GM18519 (cell line): ENCODE measurements around the gene SUPT20HL2.
A peak's percentile ranks its signal among the peaks of the same experiment; 100 is the strongest.
"Not testable (repeated sequence)": the region's sequence is repeated elsewhere in the genome, so short reads cannot be mapped to it uniquely, and the experiment has no call there.

Experiments used
- ATAC-seq: cut with Tn5 transposase; IDR thresholded peaks from one replicate; pipeline ENCODE4 v1.9.1; 2021; ENCODE audit warnings: mild to moderate bottlenecking, moderate library complexity; ENCODE audit not compliant: unreplicated experiment, low FRiP score

Gene SUPT20HL2

DNA sequence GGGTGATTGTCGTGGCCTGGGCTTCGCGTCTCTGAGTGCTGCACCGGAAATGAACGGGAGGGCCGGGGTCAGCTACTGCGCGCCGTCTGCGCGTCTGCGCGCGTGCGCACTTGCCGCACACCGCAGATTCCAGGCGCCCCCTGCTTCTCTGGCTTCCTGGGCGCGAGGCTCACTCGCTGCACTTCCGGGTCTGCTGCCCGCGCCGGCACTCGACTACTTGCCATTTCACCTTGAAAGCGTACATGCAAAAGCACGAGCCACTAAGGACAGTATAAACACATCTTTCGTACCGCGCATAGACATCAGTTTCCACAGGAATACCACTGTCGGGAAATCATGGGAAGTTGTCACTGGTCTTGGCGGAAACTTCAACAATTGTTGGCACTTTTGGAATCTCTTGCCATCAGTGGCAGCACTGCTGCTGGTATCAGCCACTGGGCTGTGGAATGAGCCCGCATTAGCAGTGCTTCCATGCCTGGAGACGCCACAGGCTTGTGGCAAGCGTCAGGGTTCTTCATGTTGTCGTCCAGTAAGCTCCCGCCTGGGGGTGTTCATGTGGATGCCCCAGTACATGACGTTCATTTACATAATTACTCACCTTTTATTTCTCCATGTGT is at the start of gene SUPT20HL2:
Gene SUPT20HL2 (minus strand): TSS at position 51 of the 617 bp plus-strand sequence. CDS start 754 bp downstream, outside the sequence.
- no peak for ATAC-seq

DNA sequence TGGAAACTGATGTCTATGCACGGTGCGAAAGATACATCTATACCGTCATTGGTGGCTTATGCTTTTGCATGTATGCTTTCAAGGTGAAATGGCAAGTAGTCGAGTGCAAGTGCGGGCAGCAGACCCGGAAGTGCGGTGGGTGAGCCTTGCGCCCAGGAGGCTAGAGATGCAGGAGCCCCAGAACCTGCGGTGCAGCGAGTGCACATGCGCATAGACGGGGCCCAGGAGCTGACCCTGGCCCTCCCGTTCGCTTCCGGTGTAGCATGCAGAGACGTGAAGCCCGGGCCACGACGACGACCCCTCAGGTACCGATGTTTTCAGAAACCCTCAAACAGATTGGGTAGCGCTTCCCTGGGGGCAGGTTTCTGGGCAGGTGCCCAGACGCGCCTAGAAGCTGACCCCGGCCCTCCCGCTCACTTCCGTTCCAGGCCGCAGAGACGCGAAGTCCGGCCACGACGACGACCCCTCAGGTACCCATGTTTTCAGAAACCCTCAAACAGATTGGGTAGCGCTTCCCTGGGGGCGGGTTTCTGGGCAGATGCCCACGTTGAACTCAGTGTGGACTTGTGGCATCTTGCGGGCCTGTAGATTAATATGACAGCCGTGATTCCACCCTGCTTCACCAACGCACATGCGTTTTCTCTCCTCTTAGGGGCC is 48.3 kb upstream of the SUPT20HL2 start:
- not testable (repeated sequence) for ATAC-seq

DNA sequence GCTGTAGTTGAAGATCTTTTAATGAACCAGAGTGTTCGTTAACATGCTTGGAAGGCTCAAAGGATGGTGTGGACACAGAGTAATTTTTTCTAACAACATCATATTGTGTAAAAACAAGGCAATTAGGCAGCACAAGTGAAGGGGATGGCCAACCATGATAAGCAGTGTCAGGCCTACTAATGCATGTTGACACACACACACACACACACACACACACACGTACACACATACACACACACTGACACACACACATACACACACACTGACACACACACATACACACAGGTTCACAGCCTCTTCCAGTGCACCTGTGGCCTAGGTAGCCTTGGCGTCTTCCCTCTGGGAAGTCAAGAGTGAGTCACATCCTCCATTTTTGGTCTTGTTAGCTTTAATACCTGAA is 46.4 kb upstream of the SUPT20HL2 start, which contains the start of gene SUPT20HL1:
Gene SUPT20HL1 (plus strand): TSS at position 368 of the 400 bp plus-strand sequence. CDS start 2,122 bp downstream, outside the sequence.
- no peak for ATAC-seq

DNA sequence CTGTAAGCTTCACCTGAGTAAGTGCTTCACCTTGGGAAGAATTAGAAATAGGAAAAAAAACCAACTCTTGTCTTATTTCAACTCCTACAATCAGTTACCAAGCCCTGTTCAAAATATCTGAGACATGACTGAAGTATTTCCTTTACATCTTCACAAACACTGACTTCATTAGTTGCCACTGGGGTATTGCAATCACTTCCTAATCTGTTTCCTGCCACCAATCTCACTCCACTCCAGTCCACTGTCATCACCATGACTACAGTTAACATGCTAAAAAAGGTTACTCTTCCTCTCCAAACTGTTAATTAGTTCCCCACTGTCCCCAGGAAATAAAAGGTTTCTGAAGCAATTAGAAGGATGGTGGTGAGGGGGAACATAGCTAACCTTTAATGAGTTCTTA is 43.2 kb upstream of the SUPT20HL2 start:
- no peak for ATAC-seq

DNA sequence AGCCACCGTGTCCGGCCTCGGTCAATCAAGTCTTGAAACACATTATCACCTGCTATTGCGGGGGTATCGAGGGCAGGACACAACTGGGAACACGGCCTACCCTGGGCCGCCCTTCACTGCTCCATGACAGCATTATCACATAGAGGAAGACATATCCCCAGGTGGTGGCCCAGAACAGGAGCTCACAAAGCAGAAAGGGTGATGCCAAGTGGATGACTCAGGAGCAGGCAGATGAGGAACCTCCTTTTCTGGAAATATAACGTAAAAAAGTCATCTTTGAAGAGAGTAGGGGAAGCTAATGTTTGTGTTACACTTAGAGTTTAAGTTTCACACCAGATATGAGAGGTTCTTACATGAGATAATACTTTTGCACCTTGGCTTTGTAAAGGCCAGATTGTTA is 41.2 kb upstream of the SUPT20HL2 start:
- ATAC-seq: no peak

DNA sequence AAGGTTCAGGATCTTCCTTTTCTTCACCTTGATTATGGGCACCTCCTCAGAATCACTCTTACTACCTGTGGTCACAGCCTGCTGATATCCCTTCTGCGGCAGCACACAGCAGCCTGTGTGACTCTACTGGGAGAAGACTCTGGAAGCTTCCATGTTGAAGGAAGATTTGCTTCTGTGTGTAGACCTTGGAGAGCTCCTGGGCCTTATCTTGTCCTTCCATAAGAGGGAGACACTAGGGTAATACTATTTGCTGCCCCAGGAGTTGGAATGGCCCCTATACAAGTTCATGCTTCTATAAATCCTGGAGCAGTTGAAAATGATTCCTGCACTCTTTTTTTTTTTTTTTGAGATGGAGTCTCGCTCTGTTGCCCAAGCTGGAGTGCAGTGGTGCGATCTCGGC is 36.3 kb upstream of the SUPT20HL2 start:
- no peak for ATAC-seq

DNA sequence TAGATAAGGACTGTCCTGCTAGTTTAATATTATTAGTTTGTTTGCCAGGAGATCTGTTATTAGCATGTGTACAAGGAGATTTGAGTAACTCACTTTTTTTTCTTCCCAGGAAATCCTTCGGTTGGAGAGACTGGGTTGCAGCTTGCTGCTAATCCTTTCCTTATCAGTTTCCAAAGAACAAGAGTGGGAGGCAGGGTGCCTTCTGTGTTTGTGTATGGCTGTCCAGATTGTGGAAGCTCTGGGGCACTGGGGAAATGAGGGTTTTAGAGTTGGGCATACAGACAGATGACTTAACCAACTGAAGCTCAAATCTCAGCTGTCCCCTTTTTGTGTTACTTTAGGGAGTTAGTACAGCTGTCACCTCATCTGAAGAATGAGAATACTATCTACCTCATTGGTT is 34.0 kb upstream of the SUPT20HL2 start:
- no peak for ATAC-seq

DNA sequence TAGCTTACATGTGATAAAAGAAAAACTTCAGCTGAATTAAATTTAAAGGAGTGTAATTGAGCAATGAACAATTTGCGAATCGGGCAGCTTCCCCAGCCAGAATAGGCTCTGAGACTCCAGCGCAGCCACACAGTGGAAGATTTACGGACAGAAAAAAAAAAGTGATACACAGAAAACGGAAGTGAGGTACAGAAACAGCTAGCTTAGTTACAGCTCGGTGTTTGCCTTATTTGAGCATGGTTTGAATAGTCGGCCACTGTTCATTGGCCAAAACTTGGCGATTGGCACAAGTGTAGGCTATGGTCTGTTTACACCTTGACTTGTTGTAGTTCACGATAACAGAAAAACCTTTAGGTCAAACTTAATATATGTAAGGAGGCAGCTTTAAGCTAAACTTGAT is 29.9 kb upstream of the SUPT20HL2 start:
- peak; percentile 76 for ATAC-seq

DNA sequence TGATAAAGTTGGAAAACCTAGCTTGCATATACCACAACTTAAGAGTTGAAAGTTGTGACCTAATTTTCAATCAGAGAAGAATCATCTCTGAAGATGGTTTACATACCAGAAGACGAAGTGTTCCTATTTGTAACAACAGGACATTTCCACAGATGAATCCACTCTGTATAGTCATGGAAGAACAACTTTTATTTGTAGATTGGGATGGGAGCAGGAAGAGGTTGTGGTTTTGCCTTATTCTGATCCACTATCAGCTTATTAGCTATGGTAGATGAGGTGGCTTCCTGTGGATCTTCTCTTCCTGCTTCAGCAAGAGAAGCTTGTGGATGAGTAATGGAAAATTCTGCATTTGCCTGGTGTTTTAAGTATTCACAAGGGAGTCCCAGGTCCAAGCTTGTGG is 27.9 kb upstream of the SUPT20HL2 start:
- ATAC-seq: no peak

DNA sequence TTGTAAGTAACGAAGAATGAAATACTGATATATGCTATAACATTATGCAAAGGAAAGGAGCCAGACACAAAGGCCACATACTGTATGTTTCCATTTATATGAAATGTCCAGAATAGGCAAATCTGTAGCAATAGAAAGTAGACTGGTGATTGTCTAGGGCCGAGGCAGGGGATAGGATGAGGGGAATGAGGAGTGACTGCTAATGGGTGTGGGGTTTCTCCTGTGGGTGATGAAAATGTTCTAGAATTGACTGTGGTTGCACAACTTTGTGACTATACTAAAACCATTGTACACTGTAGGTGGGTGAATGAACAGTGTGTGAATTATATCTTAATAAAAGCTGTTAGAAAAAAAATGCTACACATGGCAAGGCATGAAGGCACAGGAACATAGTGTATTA is 26.6 kb upstream of the SUPT20HL2 start:
- ATAC-seq: no peak

DNA sequence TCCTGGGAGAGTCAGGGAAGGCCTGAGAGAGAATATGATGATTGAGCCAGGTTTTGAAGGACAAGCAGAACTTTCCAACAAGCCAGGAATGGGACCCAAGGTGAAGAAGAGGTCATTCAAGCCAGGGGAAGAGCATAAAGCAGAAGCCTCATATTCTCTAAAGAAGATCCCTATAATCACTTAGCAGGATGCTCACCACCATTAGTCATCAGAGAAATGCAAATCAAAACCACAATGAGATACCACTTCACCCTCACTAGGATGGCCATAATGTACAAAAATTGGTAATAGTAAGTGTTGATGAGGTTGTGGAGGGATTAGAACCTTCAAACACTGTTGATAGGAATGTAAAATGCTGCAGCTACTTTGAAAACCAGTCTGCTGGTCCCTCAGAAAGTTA is 26.0 kb upstream of the SUPT20HL2 start:
- ATAC-seq: no peak

DNA sequence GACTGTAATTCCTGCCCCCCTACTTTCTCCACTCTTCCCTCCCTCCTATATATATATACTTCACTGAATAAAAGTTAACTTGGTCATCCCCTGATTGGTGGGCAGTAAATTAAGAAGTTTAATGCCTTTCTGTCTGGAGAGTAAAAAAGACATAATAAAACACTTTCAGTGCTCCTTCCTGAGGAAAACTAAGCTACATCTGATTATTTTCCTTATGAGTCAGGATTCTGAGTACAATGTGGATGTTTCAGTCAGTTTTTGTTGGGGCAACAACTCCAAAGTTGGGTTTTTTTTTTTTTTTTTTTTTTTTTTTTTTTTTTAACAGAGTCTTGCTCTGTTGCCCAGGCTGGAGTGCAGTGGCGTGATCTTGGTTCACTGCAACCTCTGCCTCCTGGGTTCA is 22.0 kb upstream of the SUPT20HL2 start:
- ATAC-seq: no peak

DNA sequence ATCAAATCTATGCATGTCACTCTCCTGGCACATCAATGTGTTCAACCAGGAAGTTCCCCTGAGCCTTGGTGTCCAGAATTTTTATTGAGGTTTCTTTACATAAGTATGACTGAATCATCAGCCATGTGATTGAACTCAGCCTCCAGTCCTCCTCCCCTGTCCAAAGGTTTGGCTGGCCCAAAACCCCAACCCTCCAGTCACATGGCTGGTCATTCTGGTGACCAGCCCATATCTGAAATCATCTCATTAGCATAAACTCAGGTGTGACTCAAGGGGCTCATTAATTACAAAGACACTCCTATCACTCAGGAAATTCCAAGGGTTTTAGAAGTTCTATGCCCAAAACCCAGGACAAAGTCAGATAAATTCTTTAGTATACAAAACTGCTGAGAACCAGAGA is 20.6 kb upstream of the SUPT20HL2 start:
- ATAC-seq: no peak

DNA sequence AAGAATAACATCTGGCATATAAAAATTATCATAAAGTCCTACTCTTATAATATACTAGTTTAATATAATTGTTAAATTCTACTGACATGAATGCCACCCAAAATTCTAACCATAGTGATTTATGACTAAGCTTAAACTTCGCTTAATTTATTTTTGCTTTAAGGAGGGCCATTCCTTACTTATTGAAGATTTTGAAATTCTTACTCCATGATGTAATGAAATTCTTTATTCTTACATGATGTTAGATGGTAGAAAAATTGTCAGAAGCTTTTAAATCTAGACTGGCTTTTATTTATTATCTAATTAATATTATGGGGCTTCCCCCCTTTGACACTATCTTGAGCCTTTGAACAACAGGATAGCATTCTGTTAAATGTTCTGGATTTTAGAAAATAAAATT is 19.5 kb upstream of the SUPT20HL2 start:
- no peak for ATAC-seq

DNA sequence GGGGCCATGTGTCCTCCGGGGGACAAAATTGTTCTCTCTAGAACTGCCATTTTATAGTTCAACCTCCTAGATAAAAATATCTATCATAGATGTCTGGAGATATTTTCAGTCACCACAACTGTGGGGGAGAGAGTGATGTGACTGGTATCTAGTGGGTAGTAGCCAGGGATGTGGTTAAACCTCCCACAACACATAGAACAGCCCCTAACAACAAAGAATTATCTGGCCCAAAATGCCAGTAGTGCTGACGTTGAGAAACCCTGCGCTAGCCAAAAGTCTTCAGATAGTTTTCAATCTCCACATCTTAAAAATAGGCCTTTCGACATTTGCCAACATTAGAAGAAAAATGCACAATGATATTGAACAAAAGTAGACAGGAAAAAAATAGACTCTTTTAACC is 19.0 kb upstream of the SUPT20HL2 start:
- no peak for ATAC-seq

DNA sequence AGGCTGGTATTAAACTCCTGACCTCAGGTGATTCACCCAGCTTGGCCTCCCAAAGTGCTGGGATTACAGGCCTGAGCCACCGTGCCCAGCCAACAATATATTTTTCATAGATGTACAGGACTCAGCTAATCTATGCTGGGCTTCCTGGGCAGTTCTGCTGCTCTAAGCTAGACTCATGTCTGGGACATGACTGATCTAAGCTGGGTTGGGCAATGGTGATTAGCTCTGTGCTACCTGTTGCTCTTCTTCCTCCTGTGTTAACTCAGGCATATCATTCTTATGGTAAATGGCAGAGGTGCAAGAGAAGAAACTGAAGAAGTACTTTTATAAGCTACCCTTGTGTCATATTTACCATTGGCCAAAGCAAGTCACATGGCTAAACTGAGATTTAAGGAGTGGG is 11.4 kb upstream of the SUPT20HL2 start:
- ATAC-seq: no peak

DNA sequence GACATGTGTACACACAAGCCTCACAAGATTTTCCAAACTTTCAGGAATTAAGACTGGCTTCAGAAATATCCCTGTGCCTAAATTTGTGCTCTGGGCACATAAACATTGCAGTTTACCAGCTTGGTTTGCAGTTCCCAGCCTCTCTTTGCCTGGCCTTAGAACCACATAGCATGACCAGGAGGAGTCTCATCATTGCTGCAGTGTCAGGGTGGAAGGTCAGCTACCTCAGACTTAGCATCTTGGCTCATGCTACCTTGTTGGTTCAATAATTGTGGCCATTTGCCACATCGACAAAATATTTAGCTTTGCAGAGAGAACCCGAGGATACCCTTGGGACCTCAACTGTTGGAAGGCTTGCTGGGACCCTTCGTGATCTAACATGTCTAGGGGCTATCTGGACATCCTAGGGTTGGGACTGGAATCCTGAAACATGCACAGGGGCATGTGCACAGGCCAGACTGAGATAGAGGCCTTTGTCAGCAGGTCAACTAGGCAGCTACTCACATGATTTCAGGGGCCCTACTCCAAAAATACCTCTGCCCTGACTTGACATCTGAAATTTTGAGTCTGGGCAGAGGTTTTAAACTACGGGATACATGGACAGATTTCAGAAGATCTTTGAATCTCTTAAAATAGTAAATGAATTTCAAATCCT is 8.0 kb upstream of the SUPT20HL2 start:
- no peak for ATAC-seq

DNA sequence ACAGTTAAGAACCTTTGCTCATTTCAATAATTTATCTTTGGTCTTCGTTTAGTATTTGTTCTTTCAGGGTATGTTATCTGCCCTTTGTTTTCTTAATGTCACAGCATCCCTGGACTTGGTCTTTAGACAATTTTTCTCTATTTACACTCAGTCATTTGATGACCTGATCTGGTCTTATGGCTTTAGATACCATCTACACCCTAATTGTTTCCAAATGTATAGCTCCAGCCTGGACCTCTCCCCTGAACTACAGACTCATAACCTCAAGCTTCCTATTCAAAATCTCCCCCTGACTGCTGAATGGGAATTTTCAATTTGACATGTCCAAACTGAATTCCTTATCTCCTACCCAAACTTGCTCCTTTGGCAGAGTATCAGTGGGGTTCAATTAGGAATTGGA is 3.7 kb upstream of the SUPT20HL2 start:
- no peak for ATAC-seq

DNA sequence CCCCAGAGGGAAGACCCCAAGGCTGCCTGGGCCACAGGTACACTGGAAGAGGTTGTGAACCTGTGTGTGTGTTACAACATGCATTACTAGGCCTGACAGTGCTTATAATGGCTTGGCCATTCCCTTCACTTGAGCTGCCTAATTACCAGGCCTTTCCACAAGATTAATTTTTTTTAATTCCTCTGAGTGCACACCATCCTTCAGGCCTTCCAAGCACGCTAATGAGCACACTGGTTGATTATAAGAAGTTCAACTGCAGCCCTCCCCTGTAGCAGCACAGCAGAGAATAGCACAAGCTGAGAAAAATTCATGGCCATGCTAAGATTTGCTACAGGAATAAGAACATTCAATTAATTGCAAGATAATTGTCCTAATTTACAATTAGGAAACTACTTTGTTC is 2.2 kb upstream of the SUPT20HL2 start:
- no peak for ATAC-seq

DNA sequence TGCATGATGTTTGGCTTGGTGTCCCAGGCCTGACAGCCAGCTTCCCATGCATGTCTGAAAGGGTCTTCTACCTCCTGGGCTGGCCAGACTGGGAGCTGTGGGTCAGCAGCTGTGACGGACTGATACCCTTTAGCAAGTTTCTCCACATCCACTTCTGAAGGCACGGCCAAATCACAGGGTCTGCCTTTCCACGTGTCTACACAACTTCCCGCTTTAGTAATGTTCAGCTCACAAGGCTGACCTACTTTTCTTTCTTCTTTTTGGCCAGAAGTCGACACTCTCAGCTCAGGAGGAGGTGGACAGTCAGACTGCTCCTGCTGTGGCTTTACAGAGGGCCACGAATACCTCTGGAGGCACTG is 1.6 kb downstream of the SUPT20HL2 start:
- ATAC-seq: not testable (repeated sequence)

DNA sequence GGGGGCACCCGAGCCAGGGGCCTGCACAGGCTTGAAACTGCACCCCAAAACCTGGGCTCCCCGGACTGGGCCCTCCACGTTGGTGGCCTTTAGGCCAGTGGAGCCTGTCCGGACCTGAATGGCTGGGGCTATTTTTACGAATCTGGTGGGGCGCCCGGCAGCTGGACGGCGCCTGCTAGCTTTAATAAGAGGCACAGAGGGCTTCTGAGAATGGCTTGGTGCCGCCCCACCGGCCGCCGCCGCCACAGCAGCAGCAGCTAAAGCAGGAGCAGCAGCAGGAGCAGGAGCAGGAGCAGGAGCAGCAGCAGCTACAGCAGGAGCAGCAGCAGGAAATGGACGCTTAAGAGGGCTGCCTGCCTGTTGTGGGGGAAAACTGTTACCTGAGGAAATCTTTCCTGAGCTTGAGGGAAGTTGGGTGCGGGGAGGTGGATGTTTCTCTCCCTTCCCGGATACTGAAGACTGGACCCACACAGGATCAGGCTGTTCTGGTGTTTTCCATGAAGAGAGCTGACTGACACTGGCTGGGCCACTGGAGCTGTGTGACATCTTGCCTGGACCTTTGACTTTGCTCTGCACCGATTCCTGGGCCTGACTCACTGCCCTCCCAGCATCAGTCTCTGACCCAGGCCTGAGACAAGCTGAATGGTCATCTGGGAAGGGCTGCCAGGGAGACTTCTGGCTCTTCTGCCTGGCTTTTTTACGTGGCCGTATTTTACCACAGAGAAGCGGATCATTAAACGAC is 2.2 kb downstream of the SUPT20HL2 start:
- not testable (repeated sequence) for ATAC-seq
